Measurements from ENCODE around the gene SNCB. TPM values are rescaled to one million over a fixed set of nuclear protein-coding genes. Genes with fewer than 3 reads are reported as not detected.

Gene SNCB
- total and polyA plus RNA-seq, 2 of the 8 experiments (the other 6 are each of a cell fraction or from before 2014, with no cell fraction given), result 4.2 to 5.9 TPM

DNA sequence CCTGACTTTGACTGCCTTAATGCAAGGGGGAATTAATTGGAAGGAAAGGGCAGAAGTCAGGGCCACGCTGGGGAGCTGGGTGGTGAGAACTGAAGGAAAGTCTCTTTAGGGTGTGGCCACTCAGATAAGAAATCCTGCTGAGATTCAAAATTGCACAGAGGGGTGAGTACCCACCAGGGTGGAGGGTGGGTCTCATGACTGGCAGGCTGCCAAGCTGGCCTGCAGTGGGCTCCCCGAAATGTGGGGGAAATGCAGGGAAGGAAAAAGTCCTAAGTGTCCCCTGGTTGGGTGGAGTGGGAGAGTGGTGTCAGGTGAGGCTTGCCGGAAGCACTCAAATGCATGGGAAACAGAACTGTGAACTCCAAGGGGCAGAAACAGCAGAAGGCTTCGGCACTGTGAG lies 41.1 kb upstream of the SNCB start:
- Histone ChIP-seq H4K8ac (ENCODE audit: extremely low read depth, insufficient read depth, low read length) (peak overlapping the region; percentile 90), H3K23me2 (ENCODE audit: low read depth, low read length) (no peaks in the 10 kb centered on the region), H3K9ac (replicated peaks in 1 of 4; ENCODE audit: extremely low read depth in 1 of 4, low read depth in 3 of 4, low read length in 3 of 4) (no peak overlapping the region; a peak in 1 of 7 replicates), H3K4me2 (ENCODE audit: insufficient read depth in 1 of 2, low read depth in 2 of 2, low read length in 2 of 2) (no peak overlapping the region), H2AFZ (ENCODE audit: low read length) (no peak overlapping the region), H3K36me3 (ENCODE audit: control insufficient read depth in 2 of 4, insufficient read depth in 4 of 4, low read length in 3 of 4) (no peaks in the 10 kb centered on the region), H4K91ac (replicated peaks; ENCODE audit: insufficient read length, low read length) (peak overlapping the region; percentile 95), H2AK5ac (ENCODE audit: low read depth, low read length) (no peak overlapping the region), H3K18ac (ENCODE audit: extremely low read depth, low read length) (peak overlapping the region; percentile 96; the same call in 1 of the 2 replicates), H3K27me3 (replicated peaks in 1 of 4; ENCODE audit: control insufficient read depth in 3 of 4, extremely low read depth in 1 of 4, insufficient read depth in 3 of 4, low read length in 3 of 4) (no peaks in the 10 kb centered on the region; a peak in 1 of 7 replicates), H2BK12ac (ENCODE audit: low read depth, low read length) (peak overlapping the region; percentile 98; the same call in 1 of the 2 replicates), H3K9me3 (ENCODE audit: insufficient read depth in 2 of 2, low read depth in 1 of 2, low read length in 1 of 2) (no peaks in the 10 kb centered on the region), H3K56ac (replicated peaks; ENCODE audit: insufficient read length, low read depth, low read length) (no peak overlapping the region), H2BK120ac (replicated peaks; ENCODE audit: low read depth, low read length) (peak overlapping the region; percentile 1), H4K5ac (ENCODE audit: insufficient read length, low read depth, low read length) (no peak overlapping the region), H2BK5ac (ENCODE audit: low read depth, low read length) (peak overlapping the region; percentile 93; the same call in 1 of the 2 replicates), H3K4ac (replicated peaks; ENCODE audit: insufficient read length, low read depth, low read length) (no peak overlapping the region), H2BK15ac (ENCODE audit: low read length) (no peak overlapping the region), H3K79me1 (ENCODE audit: low read depth, low read length) (no peaks in the 10 kb centered on the region), H3K79me2 (ENCODE audit: control insufficient read depth in 1 of 2, insufficient read depth in 2 of 2, low read length in 2 of 2) (no peaks in the 10 kb centered on the region), H3K14ac (ENCODE audit: insufficient read length) (no peak overlapping the region), H4K20me1 (replicated peaks in 1 of 2; ENCODE audit: control insufficient read depth in 1 of 2, insufficient read depth in 2 of 2, low read length in 2 of 2) (no peaks in the 10 kb centered on the region), H3K4me3 (ENCODE audit: extremely low read depth in 1 of 4, insufficient read depth in 2 of 4, low read depth in 3 of 4, low read length in 4 of 4) (no peak overlapping the region), H2BK20ac (ENCODE audit: low read length) (peak overlapping the region; percentile 97; the same call in 1 of the 2 replicates), H3K4me1 (replicated peaks in 1 of 4; ENCODE audit: control insufficient read depth in 3 of 4, insufficient read depth in 4 of 4, low read length in 3 of 4) (peaks cover 0 to 17% (median 6%) of the 10 kb centered on the region in 4 experiments; a peak in 6 of 7 replicates), H3K27ac (ENCODE audit: low read depth, low read length) (peak overlapping the region; percentile 11; the same call in 1 of the 2 replicates), H3K23ac (ENCODE audit: insufficient read length) (no peak overlapping the region)
- 78% methylated on average over 4 of the region's 4 CpGs; no CpG with 5 or more reads in 1 of the 2 experiments for WGBS, 2 experiments (ENCODE audit: extremely low coverage in 1 of 2, insufficient coverage in 1 of 2, insufficient read length in 1 of 2, insufficient replicate concordance in 2 of 2, low coverage in 1 of 2, low lambda C conversion rate in 2 of 2, missing lambda C conversion rate in 1 of 2)
- ChIA-PET POLR2A (ENCODE audit: partially characterized antibody) (interaction anchor here (0.6 to 2.0 kb wide), 2 partner anchors 11 to 189 kb away, joined by 3 to 4 read pairs; no protein-coding TSS in a partner anchor), CTCF (ENCODE audit: partially characterized antibody) (interaction anchor here (32.2 to 35.1 kb wide), 2 partner anchors 4 to 16 kb away, joined by 859 read pairs; no protein-coding TSS in a partner anchor)
- no peak for FAIRE-seq
- no peak for DNase-seq (ENCODE audit: low read depth in 1 of 2, low spot score in 2 of 2)
- no peak for TF ChIP-seq RAD21 (IDR thresholded peaks at IDR 0.05 in 1 of 2, conservative IDR thresholded peaks at IDR 0.05 in 1 of 2; ENCODE audit: low read depth in 2 of 2, low read length in 2 of 2)
- no peak for TF ChIP-seq SIX5 (IDR thresholded peaks at IDR 0.05; ENCODE audit: low read depth, low read length)
- no peak for TF ChIP-seq GABPA (IDR thresholded peaks at IDR 0.05; ENCODE audit: borderline replicate concordance, insufficient read depth, low read length)
- TF ChIP-seq, protein P1, sequence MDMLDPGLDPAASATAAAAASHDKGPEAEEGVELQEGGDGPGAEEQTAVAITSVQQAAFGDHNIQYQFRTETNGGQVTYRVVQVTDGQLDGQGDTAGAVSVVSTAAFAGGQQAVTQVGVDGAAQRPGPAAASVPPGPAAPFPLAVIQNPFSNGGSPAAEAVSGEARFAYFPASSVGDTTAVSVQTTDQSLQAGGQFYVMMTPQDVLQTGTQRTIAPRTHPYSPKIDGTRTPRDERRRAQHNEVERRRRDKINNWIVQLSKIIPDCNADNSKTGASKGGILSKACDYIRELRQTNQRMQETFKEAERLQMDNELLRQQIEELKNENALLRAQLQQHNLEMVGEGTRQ (IDR thresholded peaks at IDR 0.05; ENCODE audit: low read length), result no peak
- no peak for TF ChIP-seq SIN3A (conservative IDR thresholded peaks at IDR 0.05 in 1 of 2, IDR thresholded peaks at IDR 0.05 in 1 of 2; ENCODE audit: low read depth in 1 of 2, low read length in 2 of 2)
- no peak for TF ChIP-seq POLR2A (IDR thresholded peaks at IDR 0.05; ENCODE audit: control extremely low read depth in 1 of 2, low read depth in 2 of 2, low read length in 2 of 2)
- TF ChIP-seq SP4 (IDR thresholded peaks at IDR 0.05; ENCODE audit: low read length), result no peak
- TF ChIP-seq JUN (IDR thresholded peaks at IDR 0.05; ENCODE audit: low read depth, low read length), result no peak
- no peak for TF ChIP-seq HDAC6 (IDR thresholded peaks at IDR 0.05; ENCODE audit: low read depth, low read length)
- TF ChIP-seq NRF1 (IDR thresholded peaks at IDR 0.05; ENCODE audit: low read depth, low read length), result no peak
- no peak for TF ChIP-seq RFX5 (IDR thresholded peaks at IDR 0.05; ENCODE audit: borderline replicate concordance, low read depth, low read length)
- no peak for TF ChIP-seq EGR1 (IDR thresholded peaks at IDR 0.05; ENCODE audit: borderline replicate concordance, low read depth, low read length)
- no peak for TF ChIP-seq CREB1 (IDR thresholded peaks at IDR 0.05)
